HG02759 (cell line): ENCODE results near the gene GDPGP1.

Experiments
- ATAC-seq: cut with Tn5 transposase; IDR thresholded peaks from one replicate; pipeline ENCODE4 v1.9.1; 2021; ENCODE audit warnings: mild to moderate bottlenecking, moderate library complexity; ENCODE audit not compliant: unreplicated experiment

The GDPGP1 gene

GRCh38 chr15:90225047-90225446, 9.0 kb upstream of the GDPGP1 start:
- ATAC-seq: no peak

DNA sequence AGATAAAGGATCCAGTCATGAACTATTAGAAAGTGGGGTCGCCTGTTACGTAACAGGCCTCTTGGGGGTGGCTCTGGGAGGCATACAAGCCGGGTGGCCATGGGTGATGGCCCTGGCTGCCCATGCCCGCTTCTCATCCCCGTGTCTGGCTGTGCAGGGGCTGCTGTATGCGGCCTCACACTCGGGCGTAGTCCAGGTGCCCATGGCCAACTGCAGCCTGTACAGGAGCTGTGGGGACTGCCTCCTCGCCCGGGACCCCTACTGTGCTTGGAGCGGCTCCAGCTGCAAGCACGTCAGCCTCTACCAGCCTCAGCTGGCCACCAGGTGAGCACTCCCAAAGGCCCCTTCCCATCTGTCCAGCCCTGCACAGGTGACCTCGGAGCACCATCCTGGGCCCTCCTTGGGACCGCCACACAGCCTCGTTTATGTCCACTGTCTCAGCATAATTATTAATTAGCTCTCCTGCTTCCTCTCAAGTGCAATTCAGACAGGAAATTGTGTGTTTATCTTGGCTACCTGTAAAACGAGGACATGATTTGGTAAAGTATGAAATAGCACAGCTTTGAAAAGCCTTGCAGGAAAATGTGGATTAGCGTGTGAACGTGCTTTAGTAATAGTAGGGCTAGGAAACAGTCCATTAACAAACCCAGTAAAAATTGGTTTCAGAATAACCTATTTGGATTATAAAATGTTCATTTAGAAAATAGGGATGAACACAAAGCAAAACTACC, 8.3 kb upstream of the GDPGP1 start:
- ATAC-seq: no peak

DNA sequence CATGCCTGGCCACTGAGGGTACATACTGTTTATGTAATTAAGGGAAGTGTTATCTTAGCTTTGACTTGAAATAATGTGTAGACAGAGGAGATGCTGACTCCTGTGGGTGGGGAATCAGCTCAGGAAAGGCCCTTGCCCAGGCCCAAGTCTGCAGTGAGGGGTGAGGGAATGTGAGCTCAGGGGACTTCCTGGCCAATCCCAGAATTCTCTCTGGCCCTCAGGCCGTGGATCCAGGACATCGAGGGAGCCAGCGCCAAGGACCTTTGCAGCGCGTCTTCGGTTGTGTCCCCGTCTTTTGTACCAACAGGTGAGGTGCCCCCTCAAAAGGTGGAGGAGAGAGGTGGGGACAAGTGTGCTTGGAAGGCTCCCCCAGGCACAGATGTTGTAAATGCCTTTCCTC, 6.7 kb upstream of the GDPGP1 start:
- ATAC-seq: no peak

DNA sequence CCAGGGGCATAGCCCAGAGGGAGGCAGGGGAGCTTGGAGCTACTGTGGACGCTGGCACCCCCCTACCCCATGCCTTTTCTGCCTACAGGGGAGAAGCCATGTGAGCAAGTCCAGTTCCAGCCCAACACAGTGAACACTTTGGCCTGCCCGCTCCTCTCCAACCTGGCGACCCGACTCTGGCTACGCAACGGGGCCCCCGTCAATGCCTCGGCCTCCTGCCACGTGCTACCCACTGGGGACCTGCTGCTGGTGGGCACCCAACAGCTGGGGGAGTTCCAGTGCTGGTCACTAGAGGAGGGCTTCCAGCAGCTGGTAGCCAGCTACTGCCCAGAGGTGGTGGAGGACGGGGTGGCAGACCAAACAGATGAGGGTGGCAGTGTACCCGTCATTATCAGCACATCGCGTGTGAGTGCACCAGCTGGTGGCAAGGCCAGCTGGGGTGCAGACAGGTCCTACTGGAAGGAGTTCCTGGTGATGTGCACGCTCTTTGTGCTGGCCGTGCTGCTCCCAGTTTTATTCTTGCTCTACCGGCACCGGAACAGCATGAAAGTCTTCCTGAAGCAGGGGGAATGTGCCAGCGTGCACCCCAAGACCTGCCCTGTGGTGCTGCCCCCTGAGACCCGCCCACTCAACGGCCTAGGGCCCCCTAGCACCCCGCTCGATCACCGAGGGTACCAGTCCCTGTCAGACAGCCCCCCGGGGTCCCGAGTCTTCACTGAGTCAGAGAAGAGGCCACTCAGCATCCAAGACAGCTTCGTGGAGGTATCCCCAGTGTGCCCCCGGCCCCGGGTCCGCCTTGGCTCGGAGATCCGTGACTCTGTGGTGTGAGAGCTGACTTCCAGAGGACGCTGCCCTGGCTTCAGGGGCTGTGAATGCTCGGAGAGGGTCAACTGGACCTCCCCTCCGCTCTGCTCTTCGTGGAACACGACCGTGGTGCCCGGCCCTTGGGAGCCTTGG, 5.9 kb upstream of the GDPGP1 start:
- no peak for ATAC-seq

- no peak for ATAC-seq
These were observed 5.0 kb upstream of the GDPGP1 start for GRCh38 chr15:90228960-90229359.

DNA sequence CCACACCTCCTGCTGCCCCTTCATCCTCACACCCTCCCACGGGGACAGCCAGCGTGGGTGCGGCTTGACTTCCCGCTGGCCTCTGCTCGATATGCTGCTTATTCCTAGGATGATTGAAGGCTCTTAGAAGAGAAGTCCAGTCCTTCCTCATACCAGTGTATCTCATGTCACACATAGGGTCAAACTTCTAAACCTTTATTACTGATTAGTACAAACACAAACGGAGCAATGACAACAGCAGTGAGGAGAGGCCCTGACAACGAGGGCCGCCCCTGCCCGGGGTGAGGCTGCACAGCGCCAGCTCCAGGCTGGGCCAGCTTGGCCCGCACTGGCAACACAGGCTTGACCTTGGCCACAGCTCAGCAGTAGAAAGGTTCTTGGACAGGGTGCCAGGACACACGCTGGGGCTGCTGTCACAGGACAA, 3.9 kb upstream of the GDPGP1 start:
- ATAC-seq: no peak

- no peak for ATAC-seq
These were observed 3.4 kb upstream of the GDPGP1 start for GRCh38 chr15:90230610-90231009.

- ATAC-seq: no peak
These were observed 2.7 kb upstream of the GDPGP1 start for GRCh38 chr15:90231028-90232017.

DNA sequence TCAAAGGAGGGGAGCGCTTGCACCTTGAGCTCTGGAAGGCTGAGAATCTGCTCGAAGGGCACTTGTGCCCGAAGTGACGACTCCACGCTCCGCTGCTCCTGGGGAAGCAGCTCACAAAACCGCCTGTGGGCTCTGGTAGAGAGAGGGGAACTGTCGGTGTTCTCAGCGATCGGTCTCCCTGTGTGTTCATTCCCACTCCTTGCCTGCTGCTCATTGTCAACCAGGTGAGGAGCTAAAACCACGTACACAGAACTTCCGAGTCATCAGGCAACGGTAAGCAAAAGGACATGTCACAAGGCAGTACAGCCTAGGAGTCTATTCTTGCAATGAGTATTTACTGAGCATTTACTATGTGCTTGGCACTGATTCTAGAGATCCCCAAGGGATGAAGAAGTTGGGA, 1.8 kb upstream of the GDPGP1 start:
- no peak for ATAC-seq

- ATAC-seq: no peak
These were observed 1.0 kb upstream of the GDPGP1 start for GRCh38 chr15:90232941-90233386.

GRCh38 chr15:90233387-90234095, 468 bp upstream of the GDPGP1 start, which contains the start of gene CIB1:
CIB1 (minus strand) TSS chr15:90233941; CDS start chr15:90233885, 56 bp downstream.
- peak; percentile 93 for ATAC-seq

GRCh38 chr15:90239371-90239770, 5.4 kb downstream of the GDPGP1 start:
- ATAC-seq: no peak

DNA sequence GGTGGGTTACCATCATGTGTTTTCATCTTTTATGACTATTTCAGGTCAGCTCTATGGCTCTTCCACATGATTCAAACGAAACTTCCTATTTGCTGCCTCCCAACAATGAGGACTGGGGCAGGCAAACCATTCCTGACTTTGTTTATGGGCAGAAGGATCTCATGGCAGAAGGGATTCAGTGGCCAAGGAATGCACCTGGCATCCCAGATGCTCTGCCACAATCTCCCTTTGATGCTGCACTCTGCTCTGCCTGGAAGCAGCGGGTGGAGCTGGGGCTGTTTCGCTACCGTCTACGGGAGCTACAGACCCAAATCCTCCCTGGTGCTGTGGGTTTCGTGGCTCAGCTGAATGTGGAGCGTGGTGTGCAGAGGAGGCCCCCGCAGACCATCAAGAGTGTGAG, 6.8 kb downstream of the GDPGP1 start:
- ATAC-seq: no peak

- ATAC-seq: no peak
These were observed 7.6 kb downstream of the GDPGP1 start for GRCh38 chr15:90241343-90242192.

DNA sequence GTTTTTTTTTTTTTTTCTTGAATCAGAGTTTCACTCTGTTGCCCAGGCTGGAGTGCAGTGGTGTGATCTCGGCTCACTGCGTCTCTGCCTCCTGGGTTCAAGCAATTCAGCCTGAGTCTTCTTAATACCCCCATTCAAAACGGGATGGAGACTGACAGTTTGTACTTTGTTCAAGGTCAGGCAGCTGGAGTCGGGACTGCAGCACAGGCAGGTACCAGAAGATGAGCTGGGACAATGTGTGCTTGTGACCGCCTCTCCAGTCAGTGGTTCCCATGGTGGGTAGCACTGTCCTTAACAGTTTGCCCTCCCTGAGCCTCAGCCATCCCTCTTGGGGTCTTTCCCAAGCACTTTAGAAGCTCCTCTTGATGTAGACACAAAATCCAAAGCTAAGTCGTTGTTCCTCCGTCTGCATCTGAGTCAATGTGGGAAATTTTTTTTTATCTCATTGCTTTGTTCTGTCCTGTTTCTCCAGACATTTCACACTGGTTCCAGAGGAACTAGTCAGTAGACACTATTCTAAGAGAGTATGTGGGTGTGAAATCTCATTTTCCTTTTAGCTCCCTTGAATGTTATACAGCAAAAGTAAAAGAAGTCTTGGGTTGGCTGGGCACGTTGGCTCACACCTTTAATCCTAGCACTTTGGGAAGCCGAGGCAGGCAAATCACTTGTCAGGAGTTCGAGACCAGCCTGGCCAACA, 10.1 kb downstream of the GDPGP1 start:
- no peak for ATAC-seq

DNA sequence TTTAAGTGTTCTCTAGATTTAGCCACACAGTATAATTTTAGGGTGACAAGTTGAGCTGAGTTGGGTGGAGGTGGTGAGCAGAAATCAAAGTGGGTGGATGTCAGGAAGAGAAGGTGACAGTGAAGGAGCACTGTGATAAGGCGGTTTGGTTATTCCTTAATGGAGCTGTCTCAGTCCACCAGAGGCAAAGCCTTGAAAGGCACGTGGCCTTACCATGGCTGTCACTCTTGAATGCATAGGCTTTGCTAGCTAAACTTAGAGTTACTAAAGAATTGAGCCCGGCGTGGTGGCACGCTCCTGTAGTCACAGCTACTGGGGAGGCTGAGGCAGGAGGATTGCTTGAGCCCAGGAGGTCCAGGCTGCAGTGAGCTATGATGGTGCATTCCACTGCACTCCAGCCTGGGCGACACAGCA, 14.8 kb downstream of the GDPGP1 start:
- ATAC-seq: no peak

GRCh38 chr15:90249203-90249863, 15.3 kb downstream of the GDPGP1 start, which contains the start of gene TTLL13:
TTLL13 (plus strand) TSS chr15:90249556; CDS start chr15:90250631, 1,075 bp downstream.
- peak; percentile 50 for ATAC-seq

DNA sequence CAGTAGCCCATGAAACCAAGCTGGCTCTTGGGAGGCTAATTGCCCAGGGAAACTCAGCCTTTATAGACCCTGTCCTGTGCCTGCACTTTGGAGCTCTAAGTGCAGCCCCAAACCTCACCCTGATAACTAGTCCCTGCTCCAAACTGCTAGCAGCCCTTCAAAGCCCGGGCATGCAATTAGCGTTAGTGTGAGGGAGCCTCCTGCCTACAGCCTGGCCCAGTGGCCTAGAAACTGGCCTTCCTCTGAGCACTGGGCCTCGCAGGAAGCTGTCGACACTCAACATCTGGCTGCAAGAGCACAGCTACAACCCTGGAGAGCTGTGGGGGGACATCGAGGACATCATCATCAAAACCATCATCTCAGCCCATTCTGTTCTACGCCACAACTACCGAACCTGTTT, 23.8 kb downstream of the GDPGP1 start:
- ATAC-seq: no peak
